GM18873 (cell line): ENCODE data around the gene KAT8.
"Not testable (repeated sequence)": the region's sequence is repeated elsewhere in the genome, so short reads cannot be mapped to it uniquely, and the experiment has no call there.

ENCODE experiments used
- ATAC-seq: cut with Tn5 transposase; IDR thresholded peaks from one replicate; pipeline ENCODE4 v1.9.1; 2021; ENCODE audit warnings: mild to moderate bottlenecking, moderate library complexity, moderate number of reproducible peaks; ENCODE audit not compliant: unreplicated experiment, low FRiP score

The KAT8 gene

DNA sequence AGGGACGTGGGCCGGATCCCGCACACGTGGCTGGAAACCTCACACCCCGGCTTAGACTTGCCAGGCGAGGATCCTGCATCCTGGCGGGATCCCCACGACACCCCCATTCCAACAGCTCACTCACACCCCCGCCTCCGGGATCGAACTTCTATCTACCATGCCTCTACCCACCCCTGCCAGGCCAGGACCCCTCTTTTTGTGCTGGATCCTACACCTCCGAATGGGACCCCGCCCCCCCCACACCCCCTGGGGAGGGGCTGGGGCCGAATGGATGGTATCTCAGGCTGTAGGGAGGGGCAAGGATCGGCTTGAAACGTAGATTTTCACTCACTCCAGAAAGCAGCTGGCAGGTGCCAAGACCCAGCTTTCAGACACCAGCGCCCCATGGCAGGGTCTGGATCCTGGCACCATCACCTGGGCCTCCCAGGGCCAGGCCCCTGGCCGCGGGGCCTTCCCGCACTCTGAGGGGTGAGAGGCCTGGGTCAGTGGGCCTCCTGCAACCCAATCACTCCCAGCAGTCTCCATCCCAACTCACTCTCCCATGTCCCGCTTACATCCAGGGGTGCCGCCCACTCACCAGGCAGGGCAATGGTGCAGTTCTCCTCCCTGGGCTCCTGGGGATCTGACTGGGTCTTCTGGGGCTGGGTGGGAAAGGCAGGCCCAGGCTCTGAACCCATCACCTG is 25.7 kb downstream of the KAT8 start:
- ATAC-seq = no peak

DNA sequence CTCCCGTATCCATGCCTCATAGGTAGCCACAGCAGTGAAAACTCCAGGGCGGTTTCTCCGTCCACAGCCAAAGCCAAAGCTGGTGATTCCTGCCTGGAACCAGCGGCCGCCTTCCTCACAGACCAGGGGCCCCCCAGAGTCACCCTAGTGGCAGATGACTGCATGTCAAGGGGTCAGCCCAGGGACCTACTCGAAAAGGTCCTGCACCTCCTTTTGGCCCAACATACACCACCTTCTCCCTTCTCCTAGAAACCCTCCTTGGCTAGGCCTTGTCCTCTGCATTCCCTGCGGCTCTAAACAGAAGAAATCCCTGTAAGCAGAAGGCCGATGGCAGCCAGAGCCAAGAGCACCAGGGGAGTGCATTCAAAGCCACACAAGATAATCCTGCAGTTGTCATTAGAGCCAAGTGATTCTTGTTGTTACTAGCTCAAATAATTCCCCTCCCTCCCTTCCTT is 26.3 kb downstream of the KAT8 start:
- ATAC-seq = no peak

- ATAC-seq = not testable (repeated sequence)
Measured at GRCh38 chr16:31144418-31144817, 27.0 kb downstream of the KAT8 start.

GRCh38 chr16:31145398-31145990 is 28.0 kb downstream of the KAT8 start:
- no peak for ATAC-seq

GRCh38 chr16:31147574-31147973 is 30.1 kb downstream of the KAT8 start:
- no peak for ATAC-seq

DNA sequence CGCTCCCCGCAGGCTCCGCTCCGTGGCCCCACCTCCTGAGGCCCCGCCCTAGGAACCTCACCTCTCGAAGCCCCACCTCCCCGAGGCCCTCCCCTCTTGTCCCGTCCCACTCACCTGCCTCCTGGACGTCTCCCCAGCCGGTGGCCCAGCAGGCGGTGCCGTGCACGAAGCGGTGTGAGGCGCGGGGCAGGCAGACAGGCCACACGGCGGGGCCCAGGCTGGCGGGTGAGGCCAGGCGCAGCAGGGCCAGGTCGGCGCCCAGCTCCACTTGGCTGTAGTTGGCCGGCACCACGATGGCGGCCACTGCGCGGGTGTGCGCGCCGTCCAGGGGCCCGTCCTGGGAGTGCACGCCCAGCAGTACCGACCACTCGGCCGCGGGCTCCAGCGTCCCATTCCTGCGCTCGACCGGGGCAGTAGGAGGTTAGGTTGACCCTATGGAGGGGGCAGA is 30.8 kb downstream of the KAT8 start:
- no peak for ATAC-seq

DNA sequence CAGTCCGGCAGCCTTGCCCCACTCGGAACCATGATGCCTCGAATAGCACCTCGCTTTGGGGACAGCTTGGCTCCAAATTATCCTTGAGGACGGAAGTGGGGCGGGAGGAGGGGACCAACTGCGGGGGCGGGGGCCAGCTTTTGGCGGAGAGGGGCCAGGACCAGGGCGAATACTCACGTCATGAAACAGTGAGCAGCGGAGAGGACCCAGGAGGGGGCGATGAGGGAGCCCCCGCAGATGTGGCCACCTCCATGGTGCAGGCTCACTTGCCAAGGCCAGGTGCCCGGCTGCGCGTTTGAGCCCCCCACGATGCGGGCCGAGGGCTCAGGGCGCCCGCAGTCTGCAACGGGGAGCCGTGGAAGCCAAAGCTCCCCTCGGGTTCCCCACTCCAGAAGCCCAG is 31.4 kb downstream of the KAT8 start:
- no peak for ATAC-seq

DNA sequence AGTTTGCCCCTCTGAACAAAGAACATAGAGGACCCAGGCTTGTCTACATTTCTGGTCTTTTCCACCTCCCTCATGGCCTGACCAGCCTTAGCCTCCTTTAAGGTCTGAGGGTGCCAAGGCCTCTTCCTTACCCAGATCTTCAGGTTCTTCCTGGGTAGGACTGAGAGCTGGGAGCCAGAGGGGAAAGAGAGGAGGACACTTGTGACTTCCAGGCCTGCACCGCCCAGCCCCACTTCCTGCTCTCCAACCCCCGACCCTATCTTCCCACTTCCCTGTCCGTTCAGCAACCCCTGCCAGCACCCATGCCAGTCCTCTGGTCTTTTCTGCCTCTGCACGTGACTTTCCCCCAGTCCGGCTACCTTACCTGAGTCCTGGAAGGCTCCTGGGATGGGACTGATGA is 31.9 kb downstream of the KAT8 start:
- ATAC-seq = no peak

- no peak for ATAC-seq
Measured at GRCh38 chr16:31149894-31150890, 32.7 kb downstream of the KAT8 start, which contains the start of gene PRSS36. TSS of gene PRSS36 (minus strand) at chr16:31150066. CDS start at chr16:31150035, 31 bp downstream.

DNA sequence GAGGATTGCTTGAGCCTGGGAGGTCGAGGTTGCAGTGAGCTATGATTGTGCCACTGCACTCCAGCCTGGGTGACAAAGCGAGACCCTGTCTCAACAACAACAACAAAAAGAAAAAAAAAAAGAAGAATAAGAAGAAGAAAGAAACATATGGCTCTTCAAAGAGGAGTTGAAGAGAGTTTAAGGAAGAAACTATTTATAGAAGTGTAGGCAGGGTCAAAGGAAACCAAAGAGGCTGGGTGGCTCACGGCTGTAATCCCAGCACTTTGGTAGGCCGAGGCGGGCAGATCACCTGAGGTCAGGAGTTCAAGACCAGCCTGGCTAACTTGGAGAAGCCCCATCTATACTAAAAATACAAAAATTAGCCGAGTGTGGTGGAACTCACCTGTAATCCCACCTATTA is 33.5 kb downstream of the KAT8 start:
- ATAC-seq = not testable (repeated sequence)

DNA sequence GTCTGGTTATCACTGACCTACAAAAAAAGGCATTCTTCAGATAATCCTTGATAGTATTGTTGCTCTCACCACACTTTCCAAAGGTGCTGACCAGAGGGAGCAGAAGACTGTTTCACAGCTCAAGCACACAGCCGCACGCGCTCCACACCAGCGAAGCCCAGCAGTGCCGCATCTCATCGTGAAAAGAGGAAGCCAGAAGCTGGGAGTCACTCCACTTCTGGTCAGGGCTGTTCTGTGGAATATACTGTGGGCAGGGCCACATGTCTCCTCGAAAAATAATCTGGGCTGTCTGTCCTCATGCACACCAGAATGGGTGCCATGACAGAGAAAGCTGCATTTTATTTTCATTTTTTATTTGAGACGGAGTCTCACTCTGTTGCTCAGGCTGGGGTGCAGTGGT is 39.7 kb downstream of the KAT8 start:
- no peak for ATAC-seq

DNA sequence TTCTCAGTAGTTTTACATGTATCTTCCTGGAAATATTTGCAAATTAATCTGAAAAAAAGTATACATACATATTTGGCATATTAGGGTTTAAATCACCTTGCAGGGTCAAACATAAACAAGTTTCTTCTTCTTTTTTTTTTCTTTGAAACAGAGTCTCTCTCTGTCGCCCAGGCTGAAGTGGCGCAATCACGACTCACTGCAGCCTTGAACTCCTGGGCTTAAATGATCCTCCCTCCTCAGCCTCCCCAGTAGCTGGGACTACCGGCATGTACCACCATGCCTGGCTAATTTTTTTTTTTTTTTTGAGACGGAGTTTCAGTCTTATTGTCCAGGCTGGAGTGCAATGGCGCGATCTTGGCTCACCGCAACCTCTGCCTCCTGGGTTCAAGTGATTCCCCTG is 49.9 kb downstream of the KAT8 start:
- ATAC-seq = no peak

DNA sequence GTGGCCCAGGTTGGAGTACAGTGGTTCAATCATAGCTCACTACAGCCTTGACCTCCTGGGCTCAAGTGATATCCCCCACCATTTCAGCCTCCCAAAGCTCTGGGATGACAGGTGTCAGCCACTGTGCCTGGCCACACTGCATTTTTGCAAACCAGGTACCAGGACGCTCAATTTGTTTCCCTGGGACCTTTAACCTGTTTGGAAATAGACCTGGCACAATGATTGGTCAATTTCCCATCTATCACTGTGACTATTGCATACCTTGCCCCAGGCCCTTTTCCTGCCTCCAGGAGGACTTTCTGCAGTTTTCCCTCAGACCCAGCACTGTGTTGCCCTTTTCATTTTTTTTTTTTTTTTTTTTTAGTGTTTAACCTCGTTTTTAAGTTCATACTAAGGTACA is 51.4 kb downstream of the KAT8 start:
- ATAC-seq = no peak

DNA sequence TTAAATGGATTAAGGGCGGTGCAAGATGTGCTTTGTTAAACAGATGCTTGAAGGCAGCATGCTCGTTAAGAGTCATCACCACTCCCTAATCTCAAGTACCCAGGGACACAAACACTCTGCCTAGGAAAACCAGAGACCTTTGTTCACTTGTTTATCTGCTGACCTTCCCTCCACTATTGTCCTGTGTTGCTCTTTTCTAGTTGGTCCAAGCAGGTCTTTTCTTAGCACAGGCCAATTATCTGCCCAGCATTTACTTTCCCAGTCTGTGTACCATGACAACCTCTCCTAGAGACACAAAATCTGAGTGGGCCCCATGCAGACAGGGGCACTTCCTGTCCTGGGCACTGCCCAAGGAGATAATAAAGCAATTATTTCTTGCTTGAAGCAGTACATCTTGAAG is 52.6 kb downstream of the KAT8 start:
- ATAC-seq = not testable (repeated sequence)

- ATAC-seq = no peak
Measured at GRCh38 chr16:31177136-31177535, 59.7 kb downstream of the KAT8 start.

DNA sequence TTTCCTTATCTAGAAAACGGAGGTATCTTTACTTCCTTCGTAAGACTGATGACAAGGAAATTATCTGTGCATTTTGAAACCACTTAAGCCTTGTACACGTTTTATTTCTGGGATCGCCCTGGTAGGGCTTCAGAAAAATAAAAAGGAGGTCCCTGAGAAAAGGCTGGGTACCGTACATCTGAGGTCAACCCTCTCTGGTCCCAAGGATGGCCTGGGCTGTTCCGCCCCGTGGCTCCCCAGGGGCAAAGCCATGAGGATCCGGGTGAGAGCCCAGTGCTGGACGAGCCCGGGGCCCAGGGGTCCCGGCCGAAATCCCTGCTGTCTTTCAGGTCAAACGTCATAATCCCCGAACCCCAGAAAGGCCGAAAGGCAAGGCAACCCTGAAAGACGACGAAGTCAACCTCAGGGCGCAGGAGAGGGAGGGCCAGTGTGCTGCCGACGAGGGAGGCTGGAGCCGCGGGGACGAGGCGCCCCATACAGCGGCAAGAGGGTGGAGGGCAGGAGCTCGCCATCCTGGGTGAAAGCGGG is 61.8 kb downstream of the KAT8 start:
- ATAC-seq = no peak

GRCh38 chr16:31179747-31180459 is 62.4 kb downstream of the KAT8 start, which contains the start of gene FUS:
TSS of gene FUS (plus strand) at chr16:31180139. CDS start at chr16:31180215, 76 bp downstream.
- ATAC-seq = peak; percentile 58
